HepG2 (cell line): ENCODE results near the gene NEK7.

Experiments
- CTCF ChIP-seq: sonication (generic); formaldehyde crosslinking; IDR thresholded peaks from 2 replicates; pipeline ENCODE4 v1.5.0; 2020; ENCODE audit warnings: mild to moderate bottlenecking, missing genetic modification reagents, moderate library complexity
- FOXJ3 ChIP-seq: sonication (generic); formaldehyde crosslinking; IDR thresholded peaks from 2 replicates; pipeline ENCODE4 v1.4.0; 2020; ENCODE audit warnings: missing genetic modification reagents, mild to moderate bottlenecking, borderline replicate concordance
- KAT7 ChIP-seq: IDR thresholded peaks from 2 replicates; pipeline ENCODE4 v1.6.1; 2018; ENCODE audit warnings: borderline replicate concordance, missing compliant biosample characterization
- PHB2 ChIP-seq: fragments of 450-650 bp; IDR thresholded peaks from 2 replicates; pipeline ENCODE4 v1.6.1; 2018; ENCODE audit not compliant: partially characterized antibody
- SIN3A ChIP-seq: IDR thresholded peaks from 2 replicates; pipeline ENCODE4 v1.6.1; 2011; ENCODE audit warnings: low read depth, mild to moderate bottlenecking, control low read depth, low read length, borderline replicate concordance
- SNRNP70 ChIP-seq: fragments of 200-400 bp; formaldehyde crosslinking; IDR thresholded peaks from 2 replicates; pipeline ENCODE4 v1.6.1; 2017; ENCODE audit warnings: mild to moderate bottlenecking, low read depth, low read length, moderate library complexity
- SOX6 ChIP-seq, 2 experiments: fragments of 450-650 bp in 1 of 2; sonication (generic) in 1 of 2; formaldehyde crosslinking in 1 of 2; IDR thresholded peaks; 2 replicates each; pipeline versions ENCODE4 v1.4.0 to v1.6.1; 2017 to 2020; ENCODE audit warnings: antibody characterized with exemption in 1 of 2, mild to moderate bottlenecking in 1 of 2, missing genetic modification reagents in 1 of 2
- STAG1 ChIP-seq: sonication (generic); formaldehyde crosslinking; IDR thresholded peaks from 2 replicates; pipeline ENCODE4 v1.4.0; 2020; ENCODE audit warnings: missing genetic modification reagents
- TP53 ChIP-seq: sonication (generic); formaldehyde crosslinking; conservative IDR thresholded peaks from 2 replicates; pipeline ENCODE4 v1.4.0; 2020; ENCODE audit warnings: missing genetic modification reagents
- ZBTB8A ChIP-seq: sonication (generic); formaldehyde crosslinking; IDR thresholded peaks from 2 replicates; pipeline ENCODE4 v1.4.0; 2020; ENCODE audit warnings: mild to moderate bottlenecking, low read depth, missing genetic modification reagents, borderline replicate concordance
- ZNF446 ChIP-seq: sonication (generic); formaldehyde crosslinking; IDR thresholded peaks from 2 replicates; pipeline ENCODE4 v1.5.0; 2020; ENCODE audit warnings: mild to moderate bottlenecking, missing genetic modification reagents
- ZNF761 ChIP-seq: sonication (generic); formaldehyde crosslinking; conservative IDR thresholded peaks from 2 replicates; pipeline ENCODE4 v1.4.0; 2020; ENCODE audit warnings: mild to moderate bottlenecking, missing genetic modification reagents

DNA sequence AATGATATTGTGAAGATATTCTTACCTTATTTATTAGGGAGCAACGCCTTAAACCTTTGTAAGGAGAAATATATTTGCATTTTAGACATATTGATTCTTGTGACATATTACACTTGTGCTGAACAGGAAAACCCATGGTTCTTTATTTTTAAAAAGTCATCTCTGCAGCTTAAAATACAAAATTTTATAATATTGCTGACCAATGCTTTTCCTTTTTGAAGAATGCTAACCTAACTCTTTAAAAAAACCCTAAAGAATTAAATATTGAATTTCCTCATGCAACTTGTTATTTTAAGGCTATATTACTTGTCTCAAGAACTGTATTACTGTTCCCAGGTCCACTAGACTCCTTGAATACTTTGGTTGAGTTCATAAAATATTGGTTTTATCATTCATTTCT is 99.0 kb downstream of the NEK7 start:
- no peak for TF ChIP-seq ZBTB8A (CRISPR knock-in tag)
- TF ChIP-seq FOXJ3 (CRISPR knock-in tag) = no peak
- no peak for TF ChIP-seq SNRNP70
- TF ChIP-seq SIN3A = no peak
- no peak for TF ChIP-seq KAT7 (CRISPR knock-in tag)
- TF ChIP-seq TP53 (CRISPR knock-in tag) = no peak
- TF ChIP-seq PHB2 = no peak
- no peak for TF ChIP-seq SOX6 (IDR thresholded peaks at IDR 0.05)
- TF ChIP-seq SOX6 (CRISPR knock-in tag; IDR thresholded peaks at IDR 0.05) = no peak
- TF ChIP-seq CTCF (CRISPR knock-in tag) = no peak
- no peak for TF ChIP-seq ZNF446
- no peak for TF ChIP-seq STAG1 (CRISPR knock-in tag)
- TF ChIP-seq ZNF761 (CRISPR knock-in tag) = no peak
